ENCODE data around the gene ENO1.
"Not testable (repeated sequence)": the region's sequence is repeated elsewhere in the genome, so short reads cannot be mapped to it uniquely, and the experiment has no call there.

The ENO1 gene

DNA sequence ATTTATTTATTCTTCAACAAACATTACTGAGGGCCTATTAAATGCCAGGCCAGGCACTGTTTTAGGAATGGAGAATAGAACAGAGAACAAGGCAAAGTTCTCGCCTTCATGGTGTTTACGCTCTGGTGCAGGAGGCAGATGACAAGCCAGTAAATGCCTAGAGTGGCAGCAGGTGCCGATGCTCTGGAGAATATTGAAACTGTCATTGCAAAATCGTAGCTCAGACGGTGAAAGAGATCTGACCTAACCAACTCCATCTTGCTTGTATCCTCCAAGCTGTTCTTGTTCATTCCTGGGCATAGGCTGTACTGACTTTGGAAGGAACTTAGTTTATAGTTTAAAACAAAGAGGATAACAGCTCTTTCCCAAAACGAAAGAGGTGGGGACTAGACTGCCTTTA is 13.5 kb upstream of the ENO1 start:
- DNase-seq = no peak

DNA sequence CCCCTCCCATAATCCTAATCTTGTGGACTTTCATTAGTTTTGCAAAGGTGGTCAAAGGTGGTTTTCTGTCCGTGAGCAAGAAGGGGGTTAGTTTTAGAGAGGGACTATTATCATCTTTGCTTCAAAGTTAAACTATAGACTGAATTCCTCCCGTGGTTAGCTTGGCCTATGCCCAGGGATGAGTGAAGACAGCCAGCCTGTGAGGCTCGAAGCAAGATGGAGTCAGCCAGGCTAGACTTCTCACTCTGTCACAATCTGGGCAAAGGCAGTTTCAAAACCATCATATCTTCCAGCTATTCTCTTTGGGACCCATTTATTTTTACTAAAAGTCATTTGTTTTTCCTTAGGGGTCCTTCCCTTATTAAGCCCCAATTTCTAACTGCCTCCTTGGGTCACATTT is 12.9 kb upstream of the ENO1 start:
- no peak for DNase-seq

DNA sequence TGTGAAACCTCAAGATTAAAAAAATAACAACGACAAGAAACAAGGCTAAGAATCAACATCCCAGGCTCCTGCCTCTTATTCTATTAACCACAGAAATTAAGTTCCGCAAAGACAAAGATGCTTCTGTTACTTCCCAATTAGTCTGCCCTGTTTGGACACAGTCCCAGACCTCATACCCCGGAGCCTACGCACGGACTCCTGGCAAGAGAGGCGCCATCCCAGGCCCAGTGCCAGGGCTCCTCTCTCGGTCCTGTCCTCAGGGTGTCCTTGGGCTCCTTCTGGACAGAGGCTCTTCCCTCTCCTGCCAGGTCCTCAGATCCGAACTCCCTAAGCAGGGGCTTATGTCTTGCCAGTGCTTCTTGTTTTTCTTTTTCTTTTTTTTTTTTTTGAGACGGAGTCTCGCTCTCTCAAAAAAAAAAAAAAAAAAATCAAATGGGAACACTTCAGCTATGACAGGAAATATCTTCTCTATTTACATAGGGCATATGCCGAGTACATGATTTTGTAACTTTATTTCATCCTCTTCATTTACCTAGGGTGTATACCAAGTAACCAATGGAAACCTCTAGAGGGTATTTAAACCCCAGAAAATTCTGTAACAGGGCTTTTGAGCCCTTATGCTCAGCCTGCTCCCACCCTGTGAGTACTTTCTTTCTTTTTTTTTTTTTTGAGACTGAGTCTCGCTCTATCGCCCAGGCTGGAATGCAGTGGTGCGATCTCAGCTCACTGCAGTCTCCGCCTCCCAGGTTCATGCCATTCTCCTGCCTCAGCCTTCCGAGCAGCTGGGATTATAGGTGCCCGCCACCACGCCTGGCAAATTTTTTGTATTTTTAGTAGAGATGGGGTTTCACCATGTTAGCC is 11.7 kb upstream of the ENO1 start:
- DNase-seq = no peak

DNA sequence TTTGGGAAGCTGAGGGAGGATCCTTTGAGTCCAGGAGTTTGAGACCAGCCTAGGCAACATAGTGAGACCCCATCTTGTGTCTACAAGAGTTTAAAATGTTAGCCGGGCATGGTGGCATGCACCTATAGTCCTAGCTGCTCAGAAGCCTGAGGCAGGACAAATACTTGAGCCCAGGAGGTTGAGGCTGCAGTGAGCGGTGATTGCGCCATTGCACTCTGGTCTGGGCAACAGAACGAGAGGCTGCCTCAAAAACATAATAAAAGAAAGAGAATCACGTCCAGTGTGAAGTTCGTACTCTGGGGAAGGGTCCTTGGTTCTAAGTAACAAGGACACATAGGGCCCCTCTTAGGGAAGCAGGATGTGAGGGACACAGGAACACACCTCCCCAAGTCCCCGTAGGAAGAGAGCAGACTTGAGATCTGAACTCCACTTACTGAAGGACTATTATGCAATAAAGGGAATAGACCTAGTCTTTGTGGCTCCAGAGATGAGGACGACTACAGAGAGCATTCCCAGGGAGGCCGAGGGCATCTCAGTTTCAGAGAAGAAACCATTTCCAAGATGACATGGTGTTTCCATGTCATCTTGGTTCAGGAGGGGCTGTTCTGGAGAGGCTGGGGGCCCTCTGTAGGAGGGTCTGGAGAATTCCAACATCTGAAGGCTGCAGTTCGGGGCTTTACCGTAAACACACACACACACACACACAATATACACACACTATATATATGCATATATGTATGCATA is 10.8 kb upstream of the ENO1 start:
- no peak for DNase-seq

DNA sequence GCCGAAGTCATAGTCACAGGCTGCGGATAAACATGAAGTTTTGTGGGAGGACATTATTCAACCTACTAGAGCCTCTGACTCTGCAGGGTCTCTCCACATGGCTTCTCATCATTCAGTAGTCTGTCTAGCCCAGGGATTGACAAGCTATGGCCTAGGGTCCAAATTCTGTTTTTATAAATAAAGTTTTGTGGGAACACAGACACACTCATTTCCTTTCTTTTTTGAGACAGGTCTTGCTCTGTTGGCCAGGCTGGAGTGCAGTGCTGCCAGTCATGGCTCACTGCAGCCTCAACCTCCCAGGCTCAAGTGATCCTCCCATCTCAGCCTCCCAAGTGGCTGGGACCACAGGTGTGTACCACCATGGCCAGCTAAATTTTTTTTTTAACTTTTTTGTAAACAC is 8.1 kb upstream of the ENO1 start:
- no peak for DNase-seq

DNA sequence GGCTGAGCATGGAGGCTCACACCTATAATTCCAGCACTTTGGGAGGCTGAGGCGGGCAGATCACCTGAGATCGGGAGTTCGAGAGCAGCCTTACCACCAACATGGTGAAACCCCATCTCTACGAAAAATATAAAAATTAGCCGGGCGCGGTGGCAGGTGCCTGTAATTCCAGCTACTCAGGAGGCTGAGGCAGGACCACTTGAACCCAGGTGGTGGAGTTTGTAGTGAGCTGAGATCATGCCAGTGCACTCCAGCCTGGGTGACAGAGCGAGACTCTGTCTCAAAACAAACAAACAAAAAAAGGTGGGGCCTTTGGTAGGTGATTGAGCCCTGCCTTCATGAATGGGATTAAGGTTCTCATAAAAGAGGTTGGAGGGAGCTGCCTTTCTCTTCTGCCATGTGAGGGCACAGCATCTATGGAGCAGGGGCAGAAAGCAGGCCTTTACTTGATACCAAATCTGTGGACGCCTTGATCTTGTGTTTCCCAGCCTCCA is 7.6 kb upstream of the ENO1 start:
- not testable (repeated sequence) for DNase-seq

DNA sequence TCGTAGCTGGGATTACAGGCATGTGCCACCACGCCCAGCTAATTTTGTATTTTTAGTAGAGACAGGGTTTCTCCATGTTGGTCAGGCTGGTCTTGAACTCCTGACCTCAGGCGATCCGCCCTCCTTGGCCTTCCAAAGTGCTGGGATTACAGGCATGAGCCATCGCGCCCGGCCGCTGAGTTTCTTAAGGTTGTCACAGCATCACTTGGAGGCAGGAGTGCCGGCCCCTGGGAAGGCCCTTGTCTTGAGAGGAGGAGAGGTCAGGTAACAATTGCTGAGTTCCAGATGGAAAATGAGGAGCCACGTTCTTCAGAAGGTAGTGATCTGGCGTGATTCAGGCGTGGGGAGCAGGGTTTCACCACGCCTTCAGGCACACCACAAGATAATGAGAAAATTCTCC is 5.6 kb upstream of the ENO1 start:
- not testable (repeated sequence) for DNase-seq

DNA sequence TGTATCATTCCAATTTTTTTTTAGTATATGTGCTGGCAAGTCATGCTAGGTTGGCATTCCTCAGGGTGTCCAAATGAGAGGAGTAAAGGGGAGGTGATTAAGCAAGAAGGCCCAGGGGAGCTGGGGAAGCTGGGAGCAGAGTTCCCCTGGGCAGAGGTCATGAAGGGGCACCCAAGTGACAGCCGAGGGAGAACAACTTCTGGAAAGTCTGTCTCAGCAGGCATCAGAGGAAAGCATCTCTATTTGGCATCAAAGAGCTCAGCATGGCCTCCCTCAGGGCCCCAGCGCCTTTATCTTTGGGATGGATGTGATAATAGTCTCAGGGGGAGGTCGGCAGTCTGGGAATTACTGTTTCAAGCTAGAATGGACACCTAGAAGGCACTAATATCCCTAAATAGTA is 5.0 kb upstream of the ENO1 start:
- no peak for DNase-seq

DNA sequence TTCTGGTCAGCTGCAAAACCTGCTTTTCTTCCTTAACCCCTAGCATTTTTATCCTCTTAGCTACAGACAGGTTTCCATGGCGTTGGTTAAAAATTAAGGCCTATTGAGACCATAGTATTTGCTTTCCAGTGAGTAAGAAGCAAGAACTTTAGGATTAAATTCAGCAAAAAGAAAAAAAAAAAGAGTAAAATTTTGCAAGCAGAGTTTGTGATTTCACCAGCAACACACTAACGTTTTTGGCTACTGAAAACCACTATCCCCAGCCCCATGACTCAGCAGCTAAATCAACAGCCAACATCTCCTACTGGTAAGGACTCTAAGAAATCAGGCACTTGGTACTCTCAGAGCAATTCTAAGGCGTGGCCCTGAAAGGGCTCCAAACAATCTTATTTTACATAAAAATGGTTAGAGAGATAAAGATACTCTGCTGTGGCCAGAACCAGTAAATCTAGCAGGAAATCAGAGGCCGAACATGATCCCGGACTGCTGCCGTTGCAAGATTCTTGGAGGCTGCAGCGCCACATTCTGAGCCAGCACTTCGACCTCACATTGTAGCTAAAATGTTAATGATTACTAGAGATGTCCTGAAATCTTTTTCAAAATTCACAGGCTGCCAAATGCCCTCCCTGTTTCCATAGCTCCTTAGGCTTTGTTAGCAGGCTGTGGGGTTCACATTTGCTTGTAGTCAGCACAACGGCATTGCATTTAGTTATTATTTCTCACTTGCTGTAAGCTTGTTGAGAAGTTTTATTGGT is 1.6 kb upstream of the ENO1 start:
- DNase-seq = peak; percentile 96

DNA sequence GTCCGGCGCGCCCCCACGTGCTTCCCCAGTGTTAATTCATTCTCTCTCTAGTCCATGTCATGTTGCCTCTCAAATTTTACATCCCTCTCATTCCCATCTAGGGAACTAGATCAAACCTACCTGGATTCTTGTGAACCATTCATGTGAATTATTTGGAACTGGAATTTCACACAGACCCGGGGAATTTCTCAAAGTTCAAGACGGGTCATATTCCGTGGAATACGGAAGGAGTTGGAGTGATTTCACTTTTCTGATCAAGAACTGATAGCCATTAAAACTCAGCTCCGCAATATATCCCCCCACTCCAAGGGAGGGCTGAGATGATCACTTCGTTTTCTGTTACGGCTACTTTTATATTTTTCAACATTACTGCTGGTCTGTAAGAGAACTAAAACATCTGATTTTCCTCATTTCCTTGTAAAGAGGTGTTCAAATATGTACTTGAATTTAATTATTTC is 1.0 kb upstream of the ENO1 start:
- DNase-seq = no peak

DNA sequence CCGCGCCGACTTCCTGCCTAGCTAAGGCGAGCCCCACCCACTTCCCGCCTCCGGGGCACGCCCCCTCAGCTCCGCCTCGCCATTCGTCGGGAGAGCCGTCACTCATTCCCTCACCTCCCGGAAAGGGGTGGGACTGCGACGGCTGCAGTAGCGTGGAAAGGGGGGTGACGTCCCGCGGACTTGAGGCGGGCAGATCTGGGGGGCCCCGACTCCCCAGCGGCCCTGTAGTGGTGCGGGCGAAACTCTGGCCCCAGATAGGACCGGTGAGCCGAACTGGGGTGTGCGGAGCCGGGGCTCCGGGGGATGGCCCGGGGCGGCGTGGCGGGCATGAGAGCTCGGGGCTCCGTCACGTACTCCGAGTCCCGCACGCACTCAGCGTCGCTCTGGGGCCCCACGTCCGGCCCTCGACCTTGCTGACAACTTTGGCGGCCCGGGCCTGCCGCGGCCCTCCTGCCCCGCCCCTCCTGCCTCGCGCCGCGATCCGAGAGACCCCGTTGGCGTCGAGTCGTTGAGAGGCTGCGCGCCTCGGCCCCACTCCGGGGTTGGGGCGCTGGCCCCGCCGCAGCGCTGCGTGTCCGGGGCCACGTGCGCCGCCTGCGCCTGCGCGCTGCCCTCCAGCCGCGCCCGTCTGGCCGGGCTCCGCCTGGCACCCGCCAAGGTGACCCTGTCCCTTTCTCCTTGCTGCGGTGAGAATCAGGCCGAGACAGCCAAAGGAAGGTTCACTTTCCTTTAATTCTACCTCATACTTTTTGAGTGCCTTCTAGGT is 395 bp upstream of the ENO1 start:
- DNase-seq = peak; percentile 93

DNA sequence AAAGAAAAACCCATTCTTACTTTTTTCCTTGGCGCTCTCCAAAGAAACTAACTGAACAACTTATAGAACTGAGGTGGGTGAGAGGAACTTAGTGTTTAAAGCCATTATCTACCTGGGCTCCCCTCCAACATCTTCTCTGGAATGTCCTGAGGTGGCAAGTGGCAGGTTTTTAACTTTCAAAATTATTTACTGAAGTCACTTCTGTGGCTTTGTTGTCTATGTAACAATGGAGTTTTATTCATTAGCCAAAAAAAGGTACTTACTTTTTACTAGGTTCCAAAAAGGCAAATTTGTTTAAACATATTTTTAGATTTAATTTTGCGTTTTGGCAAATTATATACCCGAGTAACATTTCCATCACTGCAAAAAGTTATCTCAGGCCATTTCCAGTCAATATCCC is 2.4 kb downstream of the ENO1 start:
- no peak for DNase-seq

DNA sequence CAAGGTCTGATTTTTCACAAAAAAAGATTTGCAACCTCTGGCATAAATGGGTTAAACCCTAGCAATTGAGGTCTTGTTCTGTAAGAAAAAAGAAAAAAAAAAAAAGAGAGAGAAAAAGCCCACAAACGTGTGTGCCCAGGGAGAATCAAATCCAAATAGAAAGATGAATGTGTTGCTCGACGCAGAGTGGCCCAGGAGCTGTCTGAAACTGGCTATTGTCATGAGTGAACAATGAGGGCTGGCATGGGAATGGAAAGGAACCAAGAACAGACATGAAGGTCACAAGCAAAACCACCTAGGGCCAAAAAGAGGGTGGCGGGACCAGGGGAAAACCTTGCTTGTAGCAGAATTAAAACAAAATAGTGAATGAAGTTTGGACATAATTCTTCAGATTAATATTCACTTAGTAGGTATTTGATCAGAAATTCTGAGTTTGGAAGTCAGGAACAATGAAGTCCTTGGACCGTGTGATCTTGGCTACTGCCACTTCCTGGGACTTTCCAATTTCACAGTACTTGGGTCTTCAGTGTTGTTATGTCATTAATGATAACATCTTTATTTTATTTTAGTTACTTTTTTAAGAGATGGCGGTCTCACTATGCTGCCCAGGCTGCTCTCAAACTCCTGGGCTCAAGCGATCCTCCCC is 3.1 kb downstream of the ENO1 start:
- no peak for DNase-seq

DNA sequence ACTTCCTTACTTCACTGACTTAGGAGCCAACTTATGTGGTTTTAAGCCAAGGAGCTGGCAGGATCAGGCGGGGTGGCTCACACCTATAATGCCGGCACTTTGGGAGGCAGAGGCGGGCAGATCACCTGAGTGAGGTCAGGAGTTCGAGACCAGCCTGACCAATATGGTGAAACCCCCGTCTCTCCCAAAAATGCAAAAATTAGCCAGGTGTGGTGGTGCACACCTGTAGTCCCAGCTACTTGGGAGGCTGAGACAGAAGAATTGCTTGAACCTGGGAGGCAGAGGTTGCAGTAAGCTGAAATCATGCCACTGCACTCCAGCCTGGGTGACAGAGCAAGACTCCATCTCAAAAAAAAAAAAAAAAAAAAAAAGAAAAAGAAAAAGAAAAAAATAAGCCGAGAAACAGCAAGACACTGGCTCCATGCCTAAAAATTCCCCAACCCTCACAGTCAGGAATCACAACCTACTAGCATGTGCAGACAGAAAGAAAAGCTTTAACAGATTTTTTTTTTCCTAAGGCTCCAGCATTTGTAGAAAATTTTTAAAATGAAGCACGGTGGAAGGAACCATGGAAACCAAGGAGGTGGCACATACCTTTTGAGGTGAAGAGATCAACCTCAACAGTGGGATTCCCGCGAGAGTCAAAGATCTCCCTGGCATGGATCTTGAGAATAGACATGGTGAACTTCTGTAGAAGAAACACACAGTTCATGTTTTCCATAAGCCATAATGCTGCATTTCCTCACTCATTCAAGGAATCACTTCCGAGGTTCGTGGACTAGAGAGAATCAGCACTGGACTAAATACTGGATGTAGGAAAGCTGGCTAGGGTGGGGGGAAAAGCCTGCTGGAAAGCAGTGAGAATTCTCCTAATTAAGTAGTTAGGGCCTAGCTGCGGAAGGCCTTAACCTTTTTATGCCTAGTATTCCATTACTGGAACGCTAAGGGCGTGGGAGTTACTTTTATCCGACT is 4.0 kb downstream of the ENO1 start:
- no peak for DNase-seq

DNA sequence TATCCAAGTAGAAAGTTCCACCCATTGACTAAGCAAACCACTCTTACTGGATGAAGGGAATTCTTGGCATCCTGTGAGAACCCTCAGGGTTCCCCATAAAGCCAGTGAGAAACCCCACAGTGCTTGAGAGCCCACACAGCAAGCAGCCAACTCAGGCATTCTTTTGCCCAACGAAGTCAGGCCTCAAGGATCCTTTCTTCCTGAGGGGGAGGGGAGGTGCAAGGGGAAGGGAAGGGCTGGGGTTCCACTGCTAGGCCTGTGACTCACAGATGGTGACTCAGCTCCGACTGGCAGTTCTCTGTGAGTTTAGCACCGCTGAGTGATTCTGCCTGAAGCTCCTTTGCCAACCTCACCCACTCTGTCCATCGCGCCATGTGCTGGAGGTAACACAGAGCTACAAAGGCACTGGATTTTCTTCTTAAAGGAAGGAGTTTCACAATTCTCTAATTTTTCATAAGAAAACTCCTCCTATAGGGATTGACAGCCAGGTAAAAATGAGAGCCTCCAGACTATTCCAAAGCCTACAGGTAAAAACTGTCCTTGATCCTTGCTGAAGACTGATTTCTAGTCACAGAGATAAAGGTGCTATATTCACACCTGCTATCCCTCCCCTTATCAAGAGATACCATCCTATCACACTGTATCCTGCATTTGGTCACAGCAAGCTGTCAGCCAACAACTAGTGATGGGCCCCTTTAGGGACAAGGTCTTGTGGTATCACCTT is 4.8 kb downstream of the ENO1 start:
- peak; percentile 90 for DNase-seq

DNA sequence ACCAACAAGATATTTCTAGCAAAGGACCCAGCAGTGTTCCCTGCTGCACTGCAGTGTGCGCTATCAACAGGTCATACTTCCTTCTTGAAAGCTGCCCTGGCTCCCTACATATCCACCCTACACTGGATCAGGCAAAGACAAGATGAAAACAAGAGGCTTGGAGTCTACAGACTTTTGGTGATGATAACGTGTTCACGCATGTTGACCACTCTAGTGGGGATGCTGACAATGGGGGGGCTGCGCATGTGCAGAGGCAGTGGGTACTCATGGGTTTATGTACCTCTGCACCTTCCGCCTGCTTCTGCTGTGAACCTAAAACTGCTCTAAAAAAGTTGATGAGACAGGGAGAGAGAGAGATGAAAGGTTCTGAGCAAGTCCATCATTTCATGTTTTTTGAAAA is 5.5 kb downstream of the ENO1 start:
- no peak for DNase-seq

DNA sequence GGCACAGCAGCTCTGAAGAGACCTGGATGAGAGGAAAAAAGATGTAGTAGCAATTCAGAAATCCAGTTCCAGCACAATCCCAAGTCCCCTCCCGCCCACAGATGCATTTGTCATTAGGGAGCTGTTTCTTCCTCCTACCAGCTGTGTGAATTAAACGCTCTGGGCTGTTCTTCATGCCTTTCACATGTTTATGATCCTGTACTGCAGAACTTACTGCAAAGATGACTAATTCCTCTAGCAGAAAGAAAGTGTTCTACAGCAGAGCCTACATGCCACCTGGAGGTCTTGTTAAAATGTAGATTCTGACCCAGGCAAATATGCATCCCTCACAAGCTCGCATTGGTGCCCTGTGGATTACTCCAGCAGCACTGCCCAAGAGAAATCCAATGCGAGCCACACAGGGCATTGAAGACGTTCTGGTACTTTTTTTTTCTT is 6.5 kb downstream of the ENO1 start:
- DNase-seq = no peak

DNA sequence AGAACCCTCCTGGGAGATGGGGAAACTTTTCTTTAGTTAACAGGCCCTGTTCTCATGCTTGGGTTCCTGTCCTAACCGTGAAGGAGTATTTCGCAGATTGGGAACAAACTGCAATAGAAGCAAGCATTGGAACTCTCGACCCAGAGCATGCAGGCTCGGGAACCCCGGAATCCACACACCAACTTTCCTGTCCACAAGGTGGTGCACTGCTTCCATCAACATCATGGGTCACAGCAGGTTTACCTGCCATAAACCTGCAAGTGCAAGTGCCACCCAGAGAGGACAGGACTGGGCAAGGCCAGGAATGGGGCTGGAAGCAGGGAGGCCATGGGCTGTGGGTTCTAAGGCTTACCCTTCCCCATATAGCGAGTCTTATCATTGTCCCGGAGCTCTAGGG is 6.9 kb downstream of the ENO1 start:
- no peak for DNase-seq

DNA sequence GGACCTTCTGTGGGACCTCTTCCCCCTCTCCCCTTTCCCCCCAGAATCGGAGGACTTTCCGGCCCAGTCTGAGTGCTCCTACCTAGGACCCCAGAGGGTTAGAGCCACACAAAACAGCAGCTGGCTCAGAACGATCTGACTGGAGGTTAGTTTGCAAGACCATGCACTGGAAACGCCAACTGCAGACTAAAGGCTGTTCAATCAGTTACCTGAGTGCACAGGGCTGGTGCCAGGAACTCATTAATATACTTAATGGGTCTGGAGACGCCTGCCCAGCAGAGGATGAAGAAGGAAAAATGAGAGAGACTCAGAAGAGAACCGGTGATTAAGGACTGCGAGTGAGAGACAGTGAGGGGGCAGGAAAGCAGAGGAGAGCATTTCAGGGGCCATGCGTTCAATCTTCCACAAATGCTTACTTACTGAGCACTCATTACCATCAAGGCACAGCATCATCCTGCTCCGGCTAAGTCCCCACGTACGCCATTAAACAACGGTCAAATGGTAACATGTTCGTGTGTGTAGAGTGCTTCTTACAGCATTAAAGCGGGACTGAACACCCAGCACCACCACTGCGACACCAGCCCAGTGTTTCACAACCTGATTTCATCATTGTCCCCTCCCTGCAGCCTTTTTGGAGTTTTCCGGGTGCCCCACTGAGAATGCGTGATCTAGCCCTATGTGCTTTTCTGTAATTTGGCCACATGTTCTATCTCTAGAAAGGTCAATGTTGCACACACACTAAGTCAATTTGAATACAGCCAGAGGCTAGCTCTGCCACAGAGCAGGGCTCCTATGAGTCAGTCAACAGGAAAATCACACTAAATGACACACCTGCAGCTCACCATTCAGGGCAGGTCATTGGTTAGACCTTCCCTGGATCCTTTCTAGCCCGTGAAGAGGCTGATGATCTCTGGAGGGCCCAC is 7.6 kb downstream of the ENO1 start:
- DNase-seq = no peak

Measured in hematopoietic multipotent progenitor cell treated with erythropoietin and hydrocortisone succinate and interleukin-3 and kit ligand, for 8 days (in vitro differentiated cells).